GM23338 (cell line): ENCODE results near the gene PRAF2.

Experiments used
- CREB1 ChIP-seq: fragments of 250-450 bp; sonication (Bioruptor Pico); IDR thresholded peaks from 2 replicates; pipeline ENCODE4 v1.5.0; 2020; ENCODE audit warnings: low read depth, mild to moderate bottlenecking, moderate library complexity
- CTCF ChIP-seq, 2 experiments: fragments of 200-600 bp in 1 of 2; sonication (generic) in 1 of 2; conservative IDR thresholded peaks; 2 replicates each; pipeline versions ENCODE4 v1.5.1 to v1.6.1; 2016 to 2017; ENCODE audit warnings: antibody characterized with exemption in 2 of 2, low read depth in 2 of 2, mild to moderate bottlenecking in 2 of 2, moderate library complexity in 1 of 2
- ETS1 ChIP-seq: IDR thresholded peaks from 2 replicates; pipeline ENCODE4 v1.6.1; 2016; ENCODE audit warnings: antibody characterized with exemption
- EZH2 ChIP-seq: fragments of 200-600 bp; sonication (generic); IDR thresholded peaks from one replicate; pipeline ENCODE4 v1.8.0; 2017; ENCODE audit warnings: antibody characterized with exemption, mild to moderate bottlenecking, low read depth; ENCODE audit not compliant: unreplicated experiment
- EZH2phosphoT487 ChIP-seq: fragments of 200-600 bp; sonication (generic); IDR thresholded peaks from one replicate; pipeline ENCODE4 v1.8.1; 2018; ENCODE audit warnings: antibody characterized with exemption; ENCODE audit not compliant: unreplicated experiment
- JUNB ChIP-seq: IDR thresholded peaks from one replicate; pipeline ENCODE4 v1.6.1; 2016; ENCODE audit warnings: antibody characterized with exemption; ENCODE audit not compliant: unreplicated experiment
- NANOG ChIP-seq: IDR thresholded peaks from 2 replicates; pipeline ENCODE4 v1.6.1; 2016; ENCODE audit warnings: antibody characterized with exemption, borderline replicate concordance
- POLR2AphosphoS5 ChIP-seq: IDR thresholded peaks from 2 replicates; pipeline ENCODE4 v1.6.1; 2016; ENCODE audit warnings: antibody characterized with exemption, low read depth
- REST ChIP-seq: IDR thresholded peaks from one replicate; pipeline ENCODE4 v1.6.1; 2018; ENCODE audit warnings: antibody characterized with exemption; ENCODE audit not compliant: unreplicated experiment

GRCh38 chrX:49066690-49067089 lies 7.1 kb downstream of the PRAF2 start:
- TF ChIP-seq JUNB (no peak), ETS1 (no peak), CTCF (conservative IDR thresholded peaks at IDR 0.05; ENCODE audit: low read depth in 2 of 2) (no peak), EZH2phosphoT487 (no peak), REST (no peak), EZH2 (no peak), POLR2AphosphoS5 (no peak), CREB1 (no peak), NANOG (no peak)
